ENCODE results near the gene ATP6V0A1.
"Not testable (repeated sequence)": the region's sequence is repeated elsewhere in the genome, so short reads cannot be mapped to it uniquely, and the experiment has no call there.

Gene ATP6V0A1

DNA sequence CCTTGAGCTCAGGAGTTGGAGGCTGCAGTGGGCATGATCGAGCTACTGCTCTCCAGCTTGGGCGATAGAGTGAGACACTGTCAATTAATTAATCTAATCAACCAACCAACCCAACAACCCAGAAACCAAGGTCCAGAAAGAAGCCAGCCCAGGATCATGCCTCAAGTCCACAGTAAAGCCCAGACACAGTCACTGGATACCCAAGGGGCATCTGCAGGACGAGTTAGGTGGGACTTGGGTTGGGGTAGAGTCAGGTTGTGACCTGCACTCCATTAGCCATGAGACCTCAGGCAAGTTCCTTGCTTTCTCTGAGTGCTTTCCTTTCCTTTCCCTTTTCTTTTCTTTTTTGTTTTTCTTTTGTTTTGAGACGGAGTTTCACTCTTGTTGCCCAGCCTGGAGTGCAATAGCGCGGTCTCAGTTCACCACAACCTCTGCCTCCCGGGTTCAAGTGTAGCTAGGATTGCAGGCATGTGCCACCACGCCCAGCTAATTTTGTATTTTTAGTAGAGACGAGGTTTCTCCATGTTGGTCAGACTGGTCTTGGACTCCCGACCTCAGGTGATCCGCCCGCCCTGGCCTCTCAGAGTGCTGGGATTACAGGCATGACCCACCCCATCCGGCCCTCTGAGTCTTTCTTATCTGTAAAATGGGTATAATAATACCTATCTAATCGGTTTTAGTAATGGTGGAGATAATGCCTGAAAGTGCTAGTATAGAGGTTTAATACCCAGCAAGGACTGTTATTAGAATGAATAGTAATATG is 90.5 kb downstream of the ATP6V0A1 start:
- no peak for ATAC-seq
- no peak for TF ChIP-seq CSDC2 (CRISPR knock-in tag; IDR thresholded peaks at IDR 0.05)

DNA sequence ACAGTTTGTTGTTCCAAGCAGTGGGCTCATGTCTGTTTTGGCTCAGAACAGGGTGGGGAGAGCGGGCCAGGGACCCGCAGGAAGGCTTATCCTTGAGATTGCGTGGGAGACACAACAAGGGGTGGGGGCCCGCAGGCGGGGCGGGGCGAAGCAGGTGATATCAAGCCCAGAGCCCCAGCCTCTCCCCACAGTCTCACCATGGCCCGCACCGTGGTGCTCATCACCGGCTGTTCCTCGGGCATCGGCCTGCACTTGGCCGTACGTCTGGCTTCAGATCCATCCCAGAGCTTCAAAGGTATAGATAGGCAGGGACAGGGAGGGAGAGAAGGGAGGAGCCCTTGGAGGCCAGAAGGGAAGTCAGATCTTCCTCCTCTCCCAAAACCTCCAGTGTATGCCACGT is 94.1 kb downstream of the ATP6V0A1 start, which contains the start of gene HSD17B1:
Gene HSD17B1, plus strand, starts transcription at position 188 of the 400 bp plus-strand sequence. Its CDS starts 11 bp downstream, at position 199.
- not testable (repeated sequence) for ATAC-seq

DNA sequence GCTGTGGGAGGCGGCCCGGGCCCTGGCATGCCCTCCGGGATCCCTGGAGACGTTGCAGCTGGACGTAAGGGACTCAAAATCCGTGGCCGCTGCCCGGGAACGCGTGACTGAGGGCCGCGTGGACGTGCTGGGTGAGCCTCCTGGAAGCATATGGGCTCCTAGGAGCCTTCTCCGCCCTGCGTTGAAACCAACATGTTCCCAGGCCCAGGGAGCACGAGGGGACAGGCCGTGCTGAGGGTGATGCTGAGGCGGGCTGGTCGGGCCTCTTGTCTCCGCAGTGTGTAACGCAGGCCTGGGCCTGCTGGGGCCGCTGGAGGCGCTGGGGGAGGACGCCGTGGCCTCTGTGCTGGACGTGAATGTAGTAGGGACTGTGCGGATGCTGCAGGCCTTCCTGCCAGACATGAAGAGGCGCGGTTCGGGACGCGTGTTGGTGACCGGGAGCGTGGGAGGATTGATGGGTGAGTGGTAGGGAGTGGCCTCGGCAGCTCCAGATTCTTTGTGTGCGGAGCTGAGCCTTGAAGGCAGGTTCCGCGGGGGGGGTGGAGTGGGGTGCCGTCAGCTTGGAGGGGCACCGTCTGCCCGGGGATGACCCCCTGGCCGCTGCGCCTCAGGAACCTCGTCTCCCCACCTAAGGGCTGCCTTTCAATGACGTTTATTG is 94.6 kb downstream of the ATP6V0A1 start:
- peak; percentile 42 for ATAC-seq

DNA sequence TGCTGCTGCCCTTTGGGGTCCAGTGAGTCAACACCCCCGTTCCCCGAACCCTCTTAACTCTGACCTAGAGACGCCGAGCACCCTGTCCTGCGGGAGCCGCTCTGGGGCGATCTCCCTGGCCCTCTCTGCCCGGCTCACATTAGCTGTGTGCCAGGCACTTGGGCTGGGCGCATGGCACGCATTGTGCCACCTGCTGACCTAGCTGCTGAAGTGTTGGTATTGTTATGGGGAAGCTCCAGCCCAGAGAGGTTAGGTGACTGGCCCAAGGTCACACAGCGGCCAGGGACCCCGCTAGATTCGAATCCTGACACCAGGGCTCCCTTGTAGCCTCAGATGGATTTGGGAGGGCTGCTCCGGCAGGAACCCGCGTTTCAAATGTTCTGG is 95.2 kb downstream of the ATP6V0A1 start:
- ATAC-seq: peak; percentile 36
- TF ChIP-seq ARNTL (CRISPR knock-in tag; IDR thresholded peaks at IDR 0.05; ENCODE audit: borderline replicate concordance, low read depth): no peak
- TF ChIP-seq, protein P1, sequence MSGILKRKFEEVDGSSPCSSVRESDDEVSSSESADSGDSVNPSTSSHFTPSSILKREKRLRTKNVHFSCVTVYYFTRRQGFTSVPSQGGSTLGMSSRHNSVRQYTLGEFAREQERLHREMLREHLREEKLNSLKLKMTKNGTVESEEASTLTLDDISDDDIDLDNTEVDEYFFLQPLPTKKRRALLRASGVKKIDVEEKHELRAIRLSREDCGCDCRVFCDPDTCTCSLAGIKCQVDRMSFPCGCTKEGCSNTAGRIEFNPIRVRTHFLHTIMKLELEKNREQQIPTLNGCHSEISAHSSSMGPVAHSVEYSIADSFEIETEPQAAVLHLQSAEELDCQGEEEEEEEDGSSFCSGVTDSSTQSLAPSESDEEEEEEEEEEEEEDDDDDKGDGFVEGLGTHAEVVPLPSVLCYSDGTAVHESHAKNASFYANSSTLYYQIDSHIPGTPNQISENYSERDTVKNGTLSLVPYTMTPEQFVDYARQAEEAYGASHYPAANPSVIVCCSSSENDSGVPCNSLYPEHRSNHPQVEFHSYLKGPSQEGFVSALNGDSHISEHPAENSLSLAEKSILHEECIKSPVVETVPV (CRISPR knock-in tag; IDR thresholded peaks at IDR 0.05): 0 out of 2 replicates have a peak, but pooled peaks have one; percentile 16

More for the DNA sequence above, 94.6 kb downstream of the ATP6V0A1 start:
- no peak for TF ChIP-seq BACH2 (CRISPR knock-in tag; IDR thresholded peaks at IDR 0.05; ENCODE audit: borderline replicate concordance)
- TF ChIP-seq, protein P2, sequence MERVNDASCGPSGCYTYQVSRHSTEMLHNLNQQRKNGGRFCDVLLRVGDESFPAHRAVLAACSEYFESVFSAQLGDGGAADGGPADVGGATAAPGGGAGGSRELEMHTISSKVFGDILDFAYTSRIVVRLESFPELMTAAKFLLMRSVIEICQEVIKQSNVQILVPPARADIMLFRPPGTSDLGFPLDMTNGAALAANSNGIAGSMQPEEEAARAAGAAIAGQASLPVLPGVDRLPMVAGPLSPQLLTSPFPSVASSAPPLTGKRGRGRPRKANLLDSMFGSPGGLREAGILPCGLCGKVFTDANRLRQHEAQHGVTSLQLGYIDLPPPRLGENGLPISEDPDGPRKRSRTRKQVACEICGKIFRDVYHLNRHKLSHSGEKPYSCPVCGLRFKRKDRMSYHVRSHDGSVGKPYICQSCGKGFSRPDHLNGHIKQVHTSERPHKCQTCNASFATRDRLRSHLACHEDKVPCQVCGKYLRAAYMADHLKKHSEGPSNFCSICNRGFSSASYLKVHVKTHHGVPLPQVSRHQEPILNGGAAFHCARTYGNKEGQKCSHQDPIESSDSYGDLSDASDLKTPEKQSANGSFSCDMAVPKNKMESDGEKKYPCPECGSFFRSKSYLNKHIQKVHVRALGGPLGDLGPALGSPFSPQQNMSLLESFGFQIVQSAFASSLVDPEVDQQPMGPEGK (CRISPR knock-in tag; IDR thresholded peaks at IDR 0.05; ENCODE audit: borderline replicate concordance): no peak
- TF ChIP-seq ZFP3 (CRISPR knock-in tag; IDR thresholded peaks at IDR 0.05): no peak
- TF ChIP-seq TOX (CRISPR knock-in tag; IDR thresholded peaks at IDR 0.05; ENCODE audit: borderline replicate concordance): no peak
- TF ChIP-seq OSR1 (CRISPR knock-in tag; IDR thresholded peaks at IDR 0.05): no peak

DNA sequence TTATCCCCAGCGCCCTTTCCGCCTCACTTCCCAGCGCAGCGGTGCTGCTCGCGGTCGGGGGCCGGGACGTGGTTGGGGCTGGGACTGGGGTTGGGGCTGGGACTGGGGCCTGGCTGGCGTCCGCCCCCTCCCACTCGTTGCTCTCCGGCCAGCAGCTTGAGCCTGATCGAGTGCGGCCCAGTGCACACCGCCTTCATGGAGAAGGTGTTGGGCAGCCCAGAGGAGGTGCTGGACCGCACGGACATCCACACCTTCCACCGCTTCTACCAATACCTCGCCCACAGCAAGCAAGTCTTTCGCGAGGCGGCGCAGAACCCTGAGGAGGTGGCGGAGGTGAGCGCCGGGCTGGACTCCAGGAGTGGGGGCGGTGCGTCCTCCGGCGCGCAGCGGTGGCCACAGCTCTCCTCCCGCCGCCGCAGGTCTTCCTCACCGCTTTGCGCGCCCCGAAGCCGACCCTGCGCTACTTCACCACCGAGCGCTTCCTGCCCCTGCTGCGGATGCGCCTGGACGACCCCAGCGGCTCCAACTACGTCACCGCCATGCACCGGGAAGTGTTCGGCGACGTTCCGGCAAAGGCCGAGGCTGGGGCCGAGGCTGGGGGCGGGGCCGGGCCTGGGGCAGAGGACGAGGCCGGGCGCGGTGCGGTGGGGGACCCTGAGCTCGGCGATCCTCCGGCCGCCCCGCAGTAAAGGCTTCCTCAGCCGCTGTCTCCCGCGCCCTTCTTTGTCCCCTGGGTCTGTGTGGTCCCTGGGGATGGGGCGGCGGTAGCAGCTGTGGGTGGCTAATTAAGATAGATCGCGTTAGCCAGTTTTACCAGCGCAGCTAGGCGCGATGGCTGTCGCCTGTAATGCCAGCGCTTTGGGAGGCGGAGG is 95.8 kb downstream of the ATP6V0A1 start:
- TF ChIP-seq ARNTL (CRISPR knock-in tag; IDR thresholded peaks at IDR 0.05; ENCODE audit: borderline replicate concordance, low read depth) (no peak), ZC3H10 (CRISPR knock-in tag; IDR thresholded peaks at IDR 0.05) (no peak), OSR1 (CRISPR knock-in tag; IDR thresholded peaks at IDR 0.05) (no peak), SNAI2 (CRISPR knock-in tag; IDR thresholded peaks at IDR 0.05) (no peak), CSDC2 (CRISPR knock-in tag; IDR thresholded peaks at IDR 0.05) (no peak), ESRRG (CRISPR knock-in tag; IDR thresholded peaks at IDR 0.05) (no peak), RARB (CRISPR knock-in tag; IDR thresholded peaks at IDR 0.05) (no peak), TCF4 (CRISPR knock-in tag; IDR thresholded peaks at IDR 0.05; ENCODE audit: borderline replicate concordance) (no peak)
- TF ChIP-seq, protein P1 (CRISPR knock-in tag; IDR thresholded peaks at IDR 0.05): no peak
- TF ChIP-seq, protein P3, sequence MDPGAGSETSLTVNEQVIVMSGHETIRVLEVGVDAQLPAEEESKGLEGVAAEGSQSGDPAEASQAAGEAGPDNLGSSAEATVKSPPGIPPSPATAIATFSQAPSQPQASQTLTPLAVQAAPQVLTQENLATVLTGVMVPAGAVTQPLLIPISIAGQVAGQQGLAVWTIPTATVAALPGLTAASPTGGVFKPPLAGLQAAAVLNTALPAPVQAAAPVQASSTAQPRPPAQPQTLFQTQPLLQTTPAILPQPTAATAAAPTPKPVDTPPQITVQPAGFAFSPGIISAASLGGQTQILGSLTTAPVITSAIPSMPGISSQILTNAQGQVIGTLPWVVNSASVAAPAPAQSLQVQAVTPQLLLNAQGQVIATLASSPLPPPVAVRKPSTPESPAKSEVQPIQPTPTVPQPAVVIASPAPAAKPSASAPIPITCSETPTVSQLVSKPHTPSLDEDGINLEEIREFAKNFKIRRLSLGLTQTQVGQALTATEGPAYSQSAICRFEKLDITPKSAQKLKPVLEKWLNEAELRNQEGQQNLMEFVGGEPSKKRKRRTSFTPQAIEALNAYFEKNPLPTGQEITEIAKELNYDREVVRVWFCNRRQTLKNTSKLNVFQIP (CRISPR knock-in tag; IDR thresholded peaks at IDR 0.05; ENCODE audit: borderline replicate concordance, low read depth): no peak
- TF ChIP-seq, protein P2 (CRISPR knock-in tag; IDR thresholded peaks at IDR 0.05; ENCODE audit: borderline replicate concordance): no peak
- TF ChIP-seq, protein P4, sequence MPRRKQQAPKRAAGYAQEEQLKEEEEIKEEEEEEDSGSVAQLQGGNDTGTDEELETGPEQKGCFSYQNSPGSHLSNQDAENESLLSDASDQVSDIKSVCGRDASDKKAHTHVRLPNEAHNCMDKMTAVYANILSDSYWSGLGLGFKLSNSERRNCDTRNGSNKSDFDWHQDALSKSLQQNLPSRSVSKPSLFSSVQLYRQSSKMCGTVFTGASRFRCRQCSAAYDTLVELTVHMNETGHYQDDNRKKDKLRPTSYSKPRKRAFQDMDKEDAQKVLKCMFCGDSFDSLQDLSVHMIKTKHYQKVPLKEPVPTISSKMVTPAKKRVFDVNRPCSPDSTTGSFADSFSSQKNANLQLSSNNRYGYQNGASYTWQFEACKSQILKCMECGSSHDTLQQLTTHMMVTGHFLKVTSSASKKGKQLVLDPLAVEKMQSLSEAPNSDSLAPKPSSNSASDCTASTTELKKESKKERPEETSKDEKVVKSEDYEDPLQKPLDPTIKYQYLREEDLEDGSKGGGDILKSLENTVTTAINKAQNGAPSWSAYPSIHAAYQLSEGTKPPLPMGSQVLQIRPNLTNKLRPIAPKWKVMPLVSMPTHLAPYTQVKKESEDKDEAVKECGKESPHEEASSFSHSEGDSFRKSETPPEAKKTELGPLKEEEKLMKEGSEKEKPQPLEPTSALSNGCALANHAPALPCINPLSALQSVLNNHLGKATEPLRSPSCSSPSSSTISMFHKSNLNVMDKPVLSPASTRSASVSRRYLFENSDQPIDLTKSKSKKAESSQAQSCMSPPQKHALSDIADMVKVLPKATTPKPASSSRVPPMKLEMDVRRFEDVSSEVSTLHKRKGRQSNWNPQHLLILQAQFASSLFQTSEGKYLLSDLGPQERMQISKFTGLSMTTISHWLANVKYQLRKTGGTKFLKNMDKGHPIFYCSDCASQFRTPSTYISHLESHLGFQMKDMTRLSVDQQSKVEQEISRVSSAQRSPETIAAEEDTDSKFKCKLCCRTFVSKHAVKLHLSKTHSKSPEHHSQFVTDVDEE (CRISPR knock-in tag; IDR thresholded peaks at IDR 0.05): no peak
- ATAC-seq: peak; percentile 88

Data from SK-N-SH treated with all-trans-retinoic acid at 6 μM for 48 hours (cell line).